GM19397 (cell line): Measurements from ENCODE around the gene ZDHHC8.

ENCODE experiments used
- ATAC-seq: cut with Tn5 transposase; IDR thresholded peaks from one replicate; pipeline ENCODE4 v1.9.1; 2021; ENCODE audit warnings: mild to moderate bottlenecking, moderate library complexity; ENCODE audit not compliant: unreplicated experiment

ZDHHC8 gene

GRCh38 chr22:20176421-20177085 is 44.9 kb downstream of the ZDHHC8 start:
- no peak for ATAC-seq

GRCh38 chr22:20177217-20177911 is 45.8 kb downstream of the ZDHHC8 start:
- ATAC-seq: no peak

- ATAC-seq: no peak
Measured at GRCh38 chr22:20178075-20178914, 46.7 kb downstream of the ZDHHC8 start.

GRCh38 chr22:20178915-20179227 is 47.3 kb downstream of the ZDHHC8 start:
- no peak for ATAC-seq

- no peak for ATAC-seq
Measured at GRCh38 chr22:20179455-20180244, 48.0 kb downstream of the ZDHHC8 start.

- ATAC-seq: no peak
Measured at GRCh38 chr22:20180245-20180630, 48.6 kb downstream of the ZDHHC8 start.

GRCh38 chr22:20180640-20181039 is 49.0 kb downstream of the ZDHHC8 start:
- no peak for ATAC-seq

- ATAC-seq: no peak
Measured at GRCh38 chr22:20181194-20181883, 49.7 kb downstream of the ZDHHC8 start.

- ATAC-seq: no peak
Measured at GRCh38 chr22:20181884-20182236, 50.3 kb downstream of the ZDHHC8 start.

- ATAC-seq: no peak
Measured at GRCh38 chr22:20182365-20182764, 50.8 kb downstream of the ZDHHC8 start.

GRCh38 chr22:20183101-20183500 is 51.5 kb downstream of the ZDHHC8 start:
- no peak for ATAC-seq

- ATAC-seq: no peak
Measured at GRCh38 chr22:20183823-20184222, 52.2 kb downstream of the ZDHHC8 start.

- ATAC-seq: no peak
Measured at GRCh38 chr22:20184501-20185165, 53.0 kb downstream of the ZDHHC8 start.

- no peak for ATAC-seq
Measured at GRCh38 chr22:20185750-20186149, 54.1 kb downstream of the ZDHHC8 start.

GRCh38 chr22:20186183-20186870 is 54.7 kb downstream of the ZDHHC8 start:
- ATAC-seq: no peak

GRCh38 chr22:20186871-20187546 is 55.4 kb downstream of the ZDHHC8 start:
- ATAC-seq: no peak

- ATAC-seq: no peak
Measured at GRCh38 chr22:20187777-20188566, 56.4 kb downstream of the ZDHHC8 start.

- no peak for ATAC-seq
Measured at GRCh38 chr22:20188567-20188877, 56.9 kb downstream of the ZDHHC8 start.
